ENCODE data around the gene DDIT4. TPM values are rescaled to one million over a fixed set of nuclear protein-coding genes. Genes with fewer than 3 reads are reported as not detected.
"Not testable (repeated sequence)": the region's sequence is repeated elsewhere in the genome, so short reads cannot be mapped to it uniquely, and the experiment has no call there.

DDIT4 gene
- total and polyA plus RNA-seq, 4 experiments from 2014 or later, result 23.1 to 635 (median 89.4) TPM

DNA sequence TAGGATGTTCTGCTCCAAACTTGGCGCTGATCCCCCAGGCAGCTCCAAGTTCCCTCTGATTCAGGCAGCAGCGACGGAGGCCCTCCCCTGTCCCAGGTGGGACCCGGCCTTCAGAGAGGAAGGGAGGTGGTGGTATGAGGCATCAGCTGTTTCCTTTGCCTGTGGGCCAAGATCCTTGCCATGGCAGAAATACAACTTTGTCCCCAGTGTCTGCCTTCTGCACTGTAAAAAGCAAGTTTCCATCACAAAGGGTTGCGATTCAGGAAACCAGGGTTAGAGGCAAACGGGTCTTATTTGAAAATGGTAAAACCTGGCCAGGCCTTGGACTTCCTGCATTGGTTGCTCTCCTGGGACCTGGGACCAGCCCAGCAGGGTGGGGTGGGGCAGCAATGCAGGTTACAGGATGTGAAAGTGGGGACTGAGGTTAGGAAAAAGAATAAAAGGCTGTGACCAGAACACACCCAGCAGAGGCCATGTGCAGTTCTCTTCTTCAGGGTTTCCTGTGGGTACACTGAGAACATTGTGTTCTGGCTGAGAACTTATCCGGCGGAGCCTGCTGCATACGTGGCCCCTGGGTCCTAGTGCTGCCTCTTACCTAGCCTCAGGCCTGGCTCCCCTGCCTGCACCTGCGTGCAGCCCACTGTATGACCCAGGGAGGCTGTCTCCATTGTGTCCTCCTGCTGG lies 25.1 kb upstream of the DDIT4 start:
- intact Hi-C loops (cut with micrococcal nuclease), result loop anchor here (1.0 to 2.0 kb wide), 7 partner anchors 12 to 89 kb away; partner anchors contain the start of gene DDIT4
- Mint-ChIP-seq H3K9me3 (peaks cover 0 to 2% (median 0%) of the 10 kb centered on the region in 8 donors), H3K4me3 (peak overlapping the region; percentile 83 to 92 (median 86)), H3K36me3 (peaks cover 0 to 4% of the 10 kb centered on the region in 2 donors), H3K27me3 (no peaks in the 10 kb centered on the region), H3K27ac (peak overlapping the region; percentile 95 to 98 (median 96)), H3K4me1 (peaks cover 58 to 91% (median 77%) of the 10 kb centered on the region in 4 donors)
- Histone ChIP-seq H3K4me1 (ENCODE audit: insufficient read depth, low read length) (peaks cover 96% of the 10 kb centered on the region), H3K4me3 (ENCODE audit: low read length in 2 of 2) (peak overlapping the region; percentile 31 to 33), H3K27me3 (ENCODE audit: insufficient read depth, low read length) (no peaks in the 10 kb centered on the region), H3K27ac (ENCODE audit: low read depth, low read length) (peak overlapping the region; percentile 55), H3K9me3 (ENCODE audit: control insufficient read depth in 1 of 2, low read length in 2 of 2) (no peaks in the 10 kb centered on the region), H3K36me3 (ENCODE audit: insufficient read depth, low read length) (no peaks in the 10 kb centered on the region)
- POLR2A ChIA-PET (ENCODE audit: partially characterized antibody), result interaction anchor here (0.8 to 8.2 kb wide), 37 partner anchors 10 to 848 kb away, joined by 3 to 102 read pairs (median 4); partner anchors contain the start of genes ANAPC16, ASCC1, DDIT4 and DNAJB12
- peak; percentile 85 to 90 (median 87) for DNase-seq
- CTCF ChIA-PET (ENCODE audit: partially characterized antibody), result interaction anchor here (0.9 to 4.8 kb wide), 11 partner anchors 11 to 122 kb away, joined by 3 to 25 read pairs (median 6); partner anchors contain the start of gene ASCC1

DNA sequence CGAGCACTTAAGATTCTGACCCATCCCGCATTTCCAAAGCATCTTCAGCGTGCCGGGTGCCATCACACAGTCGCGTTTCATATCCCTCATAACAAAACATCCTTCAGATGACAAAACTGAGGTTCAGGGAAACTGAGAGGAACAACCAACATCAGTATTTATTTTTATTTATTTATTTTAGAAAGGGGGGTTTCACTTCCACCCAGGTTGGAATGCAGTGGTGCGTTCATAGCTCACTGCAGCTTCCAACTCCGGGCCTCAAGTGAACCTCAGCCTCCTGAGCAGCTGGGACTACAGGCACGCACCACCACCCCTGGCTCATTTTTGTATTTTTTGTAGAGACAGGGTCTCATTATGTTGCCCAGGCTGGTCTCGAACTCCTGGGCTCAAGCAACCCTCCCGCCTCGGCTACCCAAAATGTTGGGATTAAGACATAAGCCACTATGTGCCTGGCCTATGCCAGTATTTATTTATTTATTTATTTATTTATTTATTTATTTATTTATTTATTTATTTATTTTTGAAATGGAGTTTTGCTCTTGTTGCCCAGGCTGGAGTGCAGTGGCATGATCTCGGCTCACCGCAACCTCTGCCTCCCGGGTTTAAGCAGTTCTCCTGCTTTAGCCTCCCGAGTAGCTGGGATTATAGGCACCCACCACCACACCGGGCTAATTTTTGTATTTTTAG lies 24.4 kb upstream of the DDIT4 start:
- intact Hi-C loops (cut with micrococcal nuclease), result loop anchor here (2.0 kb wide), 3 partner anchors 35 to 77 kb away; no protein-coding TSS in a partner anchor
- peaks cover 52 to 91% (median 73%) of the 10 kb centered on the region in 4 donors for H3K4me1 Mint-ChIP-seq
- H3K27ac ChIP-seq (ENCODE audit: low read depth, low read length), result peak overlapping the region; percentile 55
- not testable (repeated sequence) for H3K9me3 Mint-ChIP-seq; H3K27me3 Mint-ChIP-seq; H3K9me3 ChIP-seq (ENCODE audit: control insufficient read depth in 1 of 2, low read length in 2 of 2); DNase-seq; H3K27me3 ChIP-seq (ENCODE audit: insufficient read depth, low read length); H3K36me3 ChIP-seq (ENCODE audit: insufficient read depth, low read length); H3K36me3 Mint-ChIP-seq
- H3K27ac Mint-ChIP-seq, result peak overlapping the region; percentile 95 to 98 (median 96)
- H3K4me3 Mint-ChIP-seq, result peak overlapping the region; percentile 83 to 92 (median 86)
- peak overlapping the region in 1 of 2 donors; percentile 31 for H3K4me3 ChIP-seq (ENCODE audit: low read length in 2 of 2)
- peaks cover 96% of the 10 kb centered on the region for H3K4me1 ChIP-seq (ENCODE audit: insufficient read depth, low read length)
- POLR2A ChIA-PET (ENCODE audit: partially characterized antibody), result interaction anchor here (1.1 to 8.2 kb wide), 6 partner anchors 12 to 70 kb away, joined by 3 to 102 read pairs (median 8); partner anchors contain the start of gene DDIT4
- CTCF ChIA-PET (ENCODE audit: partially characterized antibody), result interaction anchor here (0.6 to 1.2 kb wide), 2 partner anchors 26 to 27 kb away, joined by 4 read pairs; no protein-coding TSS in a partner anchor

DNA sequence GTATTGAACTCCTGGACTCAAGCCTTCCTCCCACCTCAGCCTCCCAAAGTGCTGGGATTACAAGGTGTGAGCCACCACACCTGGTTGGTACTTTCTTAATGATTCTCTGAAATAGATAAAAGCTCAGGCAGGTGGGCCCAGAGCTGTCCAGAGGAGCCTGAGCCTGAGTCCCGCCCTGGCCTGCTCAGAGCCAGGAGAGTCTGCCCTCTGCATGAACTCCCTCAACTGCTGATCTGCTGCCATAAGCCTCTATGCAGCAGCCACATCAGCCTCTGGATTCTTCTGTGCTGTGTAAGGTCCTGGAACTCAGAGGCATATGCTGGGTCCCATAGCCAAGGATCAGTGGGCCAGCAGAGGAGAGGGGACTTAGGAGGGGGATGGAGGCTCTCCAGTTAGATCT lies 23.1 kb upstream of the DDIT4 start:
- CTCF ChIA-PET (ENCODE audit: partially characterized antibody), result interaction anchor here (0.7 to 1.2 kb wide), 2 partner anchors 27 to 29 kb away, joined by 3 read pairs; no protein-coding TSS in a partner anchor
- POLR2A ChIA-PET (ENCODE audit: partially characterized antibody), result interaction anchor here (4.5 to 8.2 kb wide), 2 partner anchors 10 to 23 kb away, joined by 66 to 102 read pairs; partner anchors contain the start of gene DDIT4
- Mint-ChIP-seq H3K4me3 (peak overlapping the region; percentile 35 to 81 (median 58)), H3K36me3 (peaks cover 0 to 4% of the 10 kb centered on the region in 2 donors), H3K27me3 (no peaks in the 10 kb centered on the region), H3K27ac (peak overlapping the region; percentile 77 to 95 (median 90)), H3K9me3 (no peaks in the 10 kb centered on the region), H3K4me1 (peaks cover 53 to 88% (median 72%) of the 10 kb centered on the region in 4 donors)
- H3K36me3 ChIP-seq (ENCODE audit: insufficient read depth, low read length), result no peaks in the 10 kb centered on the region
- peaks cover 96% of the 10 kb centered on the region for H3K4me1 ChIP-seq (ENCODE audit: insufficient read depth, low read length)
- H3K9me3 ChIP-seq (ENCODE audit: control insufficient read depth in 1 of 2, low read length in 2 of 2), result no peaks in the 10 kb centered on the region
- no peak overlapping the region for H3K27ac ChIP-seq (ENCODE audit: low read depth, low read length)
- intact Hi-C loops (cut with micrococcal nuclease), result no loop called here
- H3K27me3 ChIP-seq (ENCODE audit: insufficient read depth, low read length), result no peaks in the 10 kb centered on the region
- no peak overlapping the region for H3K4me3 ChIP-seq (ENCODE audit: low read length in 2 of 2)
- DNase-seq, result no peak

DNA sequence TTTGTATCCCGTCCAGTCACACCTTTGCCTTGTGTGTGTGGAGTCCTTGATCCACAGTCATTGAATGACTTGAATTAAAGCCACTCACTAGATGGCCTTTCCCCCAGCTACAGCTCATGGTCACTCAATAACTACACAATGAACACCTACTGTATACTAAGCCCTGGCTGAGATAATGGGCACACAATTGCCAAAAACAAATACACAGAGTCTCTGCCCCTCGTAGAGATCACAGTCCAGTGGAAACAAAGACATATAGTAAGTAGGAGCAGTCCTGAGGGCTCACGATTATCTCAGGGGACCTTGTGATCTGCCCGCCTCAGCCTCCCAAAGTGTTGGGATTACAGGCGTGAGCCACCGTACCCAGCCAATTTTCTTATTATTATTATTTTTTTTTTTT lies 22.1 kb upstream of the DDIT4 start:
- H3K27me3 Mint-ChIP-seq, result no peaks in the 10 kb centered on the region
- Histone ChIP-seq H3K4me1 (ENCODE audit: insufficient read depth, low read length) (peaks cover 96% of the 10 kb centered on the region), H3K4me3 (ENCODE audit: low read length in 2 of 2) (no peak overlapping the region), H3K36me3 (ENCODE audit: insufficient read depth, low read length) (no peaks in the 10 kb centered on the region), H3K9me3 (ENCODE audit: control insufficient read depth in 1 of 2, low read length in 2 of 2) (no peaks in the 10 kb centered on the region), H3K27ac (ENCODE audit: low read depth, low read length) (no peak overlapping the region), H3K27me3 (ENCODE audit: insufficient read depth, low read length) (no peaks in the 10 kb centered on the region)
- H3K4me3 Mint-ChIP-seq, result peak overlapping the region in 3 of 8 donors; percentile 32 to 72 (median 61)
- ChIA-PET POLR2A (ENCODE audit: partially characterized antibody) (interaction anchor here (0.6 to 13.8 kb wide), 3 partner anchors 9 to 38 kb away, joined by 3 to 161 read pairs (median 102); partner anchors contain the start of gene DDIT4), CTCF (ENCODE audit: partially characterized antibody) (interaction anchor here (1.0 kb wide), 1 partner anchor 9 kb away, joined by 4 read pairs; no protein-coding TSS in a partner anchor)
- H3K4me1 Mint-ChIP-seq, result peaks cover 50 to 89% (median 70%) of the 10 kb centered on the region in 4 donors
- intact Hi-C loops (cut with micrococcal nuclease), result no loop called here
- H3K27ac Mint-ChIP-seq, result peak overlapping the region; percentile 57 to 94 (median 88)
- peaks cover 0 to 4% of the 10 kb centered on the region in 2 donors for H3K36me3 Mint-ChIP-seq
- H3K9me3 Mint-ChIP-seq, result no peaks in the 10 kb centered on the region
- no peak for DNase-seq

GRCh38 chr10:72252972-72253371 lies 20.8 kb upstream of the DDIT4 start:
- Histone ChIP-seq H3K4me3 (ENCODE audit: low read length in 2 of 2) (no peak overlapping the region), H3K9me3 (ENCODE audit: control insufficient read depth in 1 of 2, low read length in 2 of 2) (no peaks in the 10 kb centered on the region), H3K27ac (ENCODE audit: low read depth, low read length) (no peak overlapping the region), H3K4me1 (ENCODE audit: insufficient read depth, low read length) (peaks cover 92% of the 10 kb centered on the region), H3K27me3 (ENCODE audit: insufficient read depth, low read length) (no peaks in the 10 kb centered on the region), H3K36me3 (ENCODE audit: insufficient read depth, low read length) (no peaks in the 10 kb centered on the region)
- DNase-seq, result no peak
- Mint-ChIP-seq H3K4me3 (peak overlapping the region in 6 of 8 donors; percentile 7 to 74 (median 26)), H3K36me3 (peaks cover 0 to 4% of the 10 kb centered on the region in 2 donors), H3K27me3 (no peaks in the 10 kb centered on the region), H3K4me1 (peaks cover 47 to 87% (median 68%) of the 10 kb centered on the region in 4 donors), H3K27ac (peak overlapping the region in 6 of 7 donors; percentile 36 to 89 (median 80)), H3K9me3 (no peaks in the 10 kb centered on the region)
- intact Hi-C loops (cut with micrococcal nuclease), result no loop called here
- ChIA-PET POLR2A (ENCODE audit: partially characterized antibody) (interaction anchor here (0.7 to 13.8 kb wide), 7 partner anchors 11 to 67 kb away, joined by 3 to 161 read pairs (median 3); partner anchors contain the start of gene DDIT4), CTCF (ENCODE audit: partially characterized antibody) (interaction anchor here (1.1 to 3.1 kb wide), 5 partner anchors 12 to 204 kb away, joined by 4 to 16 read pairs (median 4); no protein-coding TSS in a partner anchor)

DNA sequence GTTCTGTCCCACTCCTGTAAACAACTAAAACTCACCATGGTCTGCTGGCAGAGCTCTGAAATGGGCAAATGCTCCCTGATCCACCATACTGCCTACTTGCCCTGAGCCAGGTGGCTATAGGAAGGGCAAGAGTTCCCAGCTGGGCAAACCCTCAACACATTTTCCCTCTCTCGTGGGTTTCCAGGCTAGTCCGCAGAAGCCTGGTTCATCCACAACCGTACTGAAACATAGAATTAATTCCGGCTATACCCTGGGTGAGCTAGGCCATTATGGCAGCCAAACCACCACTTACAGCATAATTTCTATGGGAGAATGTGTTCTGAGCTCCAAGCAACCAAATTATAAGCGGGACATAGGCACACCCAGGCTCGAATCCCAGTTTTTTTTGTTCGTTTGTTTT lies 20.1 kb upstream of the DDIT4 start:
- peaks cover 45 to 85% (median 65%) of the 10 kb centered on the region in 4 donors for H3K4me1 Mint-ChIP-seq
- intact Hi-C loops (cut with micrococcal nuclease), result no loop called here
- ChIA-PET CTCF (ENCODE audit: partially characterized antibody) (interaction anchor here (0.6 to 3.1 kb wide), 7 partner anchors 11 to 205 kb away, joined by 3 to 16 read pairs (median 4); no protein-coding TSS in a partner anchor), POLR2A (ENCODE audit: partially characterized antibody) (interaction anchor here (0.7 to 13.8 kb wide), 5 partner anchors 10 to 66 kb away, joined by 3 to 161 read pairs (median 3); partner anchors contain the start of gene DDIT4)
- peaks cover 0 to 4% of the 10 kb centered on the region in 2 donors for H3K36me3 Mint-ChIP-seq
- Histone ChIP-seq H3K36me3 (ENCODE audit: insufficient read depth, low read length) (no peaks in the 10 kb centered on the region), H3K27me3 (ENCODE audit: insufficient read depth, low read length) (no peaks in the 10 kb centered on the region), H3K9me3 (ENCODE audit: control insufficient read depth in 1 of 2, low read length in 2 of 2) (no peaks in the 10 kb centered on the region), H3K27ac (ENCODE audit: low read depth, low read length) (no peak overlapping the region), H3K4me1 (ENCODE audit: insufficient read depth, low read length) (peaks cover 90% of the 10 kb centered on the region), H3K4me3 (ENCODE audit: low read length in 2 of 2) (no peak overlapping the region)
- peak overlapping the region in 6 of 7 donors; percentile 8 to 89 (median 76) for H3K27ac Mint-ChIP-seq
- no peaks in the 10 kb centered on the region for H3K27me3 Mint-ChIP-seq
- no peaks in the 10 kb centered on the region for H3K9me3 Mint-ChIP-seq
- peak overlapping the region in 4 of 8 donors; percentile 22 to 74 (median 36) for H3K4me3 Mint-ChIP-seq
- DNase-seq, result no peak
